K562 (cell line): ENCODE data around the gene VIPR1. TPM values are rescaled to one million over a fixed set of nuclear protein-coding genes. Genes with fewer than 3 reads are reported as not detected.

Source experiments
- ATAC-seq: fragments of 200-7000 bp; cut with Tn5 transposase; 3 replicates; pipeline ENCODE4 v1.9.1; 2020; ENCODE audit warnings: moderate library complexity
- BruUV-seq: library from RNA; stranded (reverse); fragments of 400-500 nt; replicated peaks from 2 replicates; lab custom pipeline; 2021; lab: Mats Ljungman, UMichigan
- CTCF ChIA-PET: fragments of 300-600 bp; formaldehyde crosslinking; extraction: SDS; loops from one replicate; lab custom pipeline; 2021; ENCODE audit warnings: low intra/inter-chr PET ratio; lab: Yijun Ruan, JAX
- POLR2A ChIA-PET: fragments of 300-600, 350-650 bp; sonication (Branson Sonifier 250); formaldehyde crosslinking; extraction: SDS; loops from one replicate; lab custom pipeline; 2021; ENCODE audit warnings: antibody characterized with exemption, inconsistent platforms; lab: Yijun Ruan, JAX
- DNase-seq, 4 experiments: peaks; one replicate each; pipeline versions ENCODE4 v3.0.0 to v3.0.0-alpha.2; 2011 to 2018; ENCODE audit warnings: low spot score in 3 of 4, mixed read lengths in 3 of 4; ENCODE audit errors: extremely low read depth in 1 of 4
- FAIRE-seq: peaks from 2 replicates; lab custom pipeline; 2011; peaks lifted over from hg19 to GRCh38; lab: Jason Lieb, UNC
- H2AFZ ChIP-seq: 2 replicates; pipeline ENCODE4 v1.6.0; 2011; ENCODE audit warnings: low read depth, low read length, control low read depth, inconsistent platforms
- H3K27ac ChIP-seq: fragments of 200-600 bp; 3 replicates; pipeline ENCODE4 v1.8.0; 2011; ENCODE audit warnings: low read depth, mild to moderate bottlenecking, control low read depth, inconsistent platforms, low read length, moderate library complexity, mixed read lengths; ENCODE audit errors: extremely low read depth
- H3K27me3 ChIP-seq, 2 experiments: fragments of 300-600 bp in 1 of 2; 2 replicates in 1 of 2; 3 replicates in 1 of 2; pipeline versions ENCODE4 v1.6.0 to v1.8.0; 2011; ENCODE audit warnings: inconsistent platforms in 2 of 2, low read length in 2 of 2, mild to moderate bottlenecking in 1 of 2, mixed read lengths in 1 of 2, moderate library complexity in 1 of 2; ENCODE audit not compliant: control insufficient read depth in 2 of 2, insufficient read depth in 2 of 2
- H3K36me3 ChIP-seq: fragments of 300-600 bp; 3 replicates; pipeline ENCODE4 v1.8.0; 2011; ENCODE audit warnings: mild to moderate bottlenecking, low read length, inconsistent platforms; ENCODE audit not compliant: control insufficient read depth, insufficient read depth
- H3K4me1 ChIP-seq, 2 experiments: fragments of 200-600 bp in 1 of 2; replicated peaks in 1 of 2; 2 replicates in 1 of 2; 3 replicates in 1 of 2; pipeline versions ENCODE4 v1.5.1 to v1.8.0; 2011; ENCODE audit warnings: inconsistent platforms in 2 of 2, low read length in 2 of 2, mild to moderate bottlenecking in 1 of 2, mixed read lengths in 1 of 2, moderate library complexity in 1 of 2; ENCODE audit not compliant: control insufficient read depth in 2 of 2, insufficient read depth in 2 of 2
- H3K4me2 ChIP-seq: 2 replicates; pipeline ENCODE4 v1.6.1; 2011; ENCODE audit warnings: low read length, control low read depth, inconsistent platforms, mixed read lengths; ENCODE audit not compliant: insufficient read depth
- H3K4me3 ChIP-seq: fragments of 200-600 bp; sonication (generic), shearing (Covaris generic); 2 replicates; pipeline ENCODE4 v1.5.1; 2016; ENCODE audit warnings: control low read depth, inconsistent platforms
- H3K79me2 ChIP-seq: fragments of 200-600 bp; 3 replicates; pipeline ENCODE4 v1.8.0; 2011; ENCODE audit warnings: low read length, inconsistent platforms; ENCODE audit not compliant: control insufficient read depth, insufficient read depth
- H3K9ac ChIP-seq, 2 experiments: 2 replicates each; pipeline versions ENCODE4 v1.6.0 to v1.6.1; 2011; ENCODE audit warnings: low read depth in 2 of 2, low read length in 2 of 2, control low read depth in 1 of 2, inconsistent platforms in 1 of 2, mild to moderate bottlenecking in 1 of 2, mixed read lengths in 1 of 2; ENCODE audit not compliant: insufficient read depth in 1 of 2
- H3K9me1 ChIP-seq: one replicate; pipeline ENCODE4 v1.6.0; 2011; ENCODE audit warnings: inconsistent platforms, mild to moderate bottlenecking, low read length, moderate library complexity; ENCODE audit not compliant: control insufficient read depth, insufficient read depth
- H3K9me3 ChIP-seq: replicated peaks from 2 replicates; pipeline ENCODE4 v1.5.1; 2011; ENCODE audit warnings: low read depth, low read length, inconsistent platforms; ENCODE audit not compliant: control insufficient read depth, insufficient read depth
- H4K20me1 ChIP-seq: replicated peaks from 2 replicates; pipeline ENCODE4 v1.6.1; 2011; ENCODE audit warnings: low read length, inconsistent platforms, mixed read lengths; ENCODE audit not compliant: control insufficient read depth, insufficient read depth
- CHD2 ChIP-seq: IDR thresholded peaks from 2 replicates; pipeline ENCODE4 v1.6.1; 2011; ENCODE audit warnings: low read depth, low read length
- FOXJ2 ChIP-seq: fragments of 200-800 bp; sonication (Bioruptor generic); IDR thresholded peaks from 2 replicates; pipeline ENCODE4 v1.6.1; 2016; ENCODE audit warnings: missing genetic modification characterization, missing compliant biosample characterization
- L3MBTL2 ChIP-seq: fragments of 450-650 bp; IDR thresholded peaks from 2 replicates; pipeline ENCODE4 v1.6.1; 2016; ENCODE audit warnings: mild to moderate bottlenecking, moderate library complexity
- ZFP36 ChIP-seq: fragments of 150-350 bp; IDR thresholded peaks from 2 replicates; pipeline ENCODE4 v1.6.1; 2018; ENCODE audit warnings: low read length, low read depth; ENCODE audit not compliant: partially characterized antibody
- ZKSCAN3 ChIP-seq: fragments of 250-450 bp; sonication (Bioruptor Pico); IDR thresholded peaks from 2 replicates; pipeline ENCODE4 v1.4.0; 2020
- WGBS: fragments of 100-300 bp; shearing (Covaris generic); methylation state at CpG from one replicate; pipeline ENCODE4 v1.1.6; 2016; ENCODE audit warnings: low coverage, mixed read lengths; ENCODE audit not compliant: insufficient coverage; ENCODE audit errors: missing lambda C conversion rate; 5-methylcytosine and 5-hydroxymethylcytosine counted together
- in situ Hi-C: fragments of 300-500 bp; cut with MboI; formaldehyde crosslinking; loops from 4 replicates; pipeline ENCODE4 v1.15.0; 2018; ENCODE audit warnings: inconsistent platforms, mixed read lengths
- intact Hi-C: fragments of 100-400 bp; cut with micrococcal nuclease; formaldehyde crosslinking; loops from 2 replicates; pipeline ENCODE4 v1.14.2; 2022
- polyA plus RNA-seq, 8 experiments: library from polyadenylated mRNA; depleted of rRNA in 4 of 8; stranded (reverse) in 5 of 8; unstranded in 3 of 8; fragments of >200 nt; fragmentation: Nextera tagmentation in 2 of 8; fragmentation: Illumina TruSeq in 1 of 8; extraction: Ambion mirVana in 2 of 8; extraction: Trizol in 1 of 8; gene quantifications; 2 replicates each; pipeline versions ENCODE4 v1.2.1 to v1.2.3, GENCODE V29; 2011 to 2014; ENCODE audit warnings: inconsistent platforms in 1 of 8, missing spikeins in 1 of 8
- total RNA-seq, 7 experiments: library from RNA; depleted of rRNA in 6 of 7; stranded (reverse); fragments of >200 nt in 6 of 7; fragmentation: Illumina TruSeq in 2 of 7; extraction: Trizol in 2 of 7; gene quantifications; 2 replicates each; pipeline versions ENCODE4 v1.2.1 to v1.2.3, GENCODE V29; 2011 to 2021; ENCODE audit warnings: low replicate concordance in 1 of 7
- TF ChIP-seq, protein P1 (sequence below): conservative IDR thresholded peaks from 2 replicates; pipeline ENCODE4 v1.6.1; 2011; ENCODE audit warnings: low read depth, mild to moderate bottlenecking, low read length; ENCODE audit not compliant: control insufficient read depth

Gene VIPR1
- total and polyA plus RNA-seq, 9 of the 15 experiments (the other 6 are each of a cell fraction or from before 2014, with no cell fraction given): 0.04 to 0.38 (median 0.12) TPM; not detected in 3

DNA sequence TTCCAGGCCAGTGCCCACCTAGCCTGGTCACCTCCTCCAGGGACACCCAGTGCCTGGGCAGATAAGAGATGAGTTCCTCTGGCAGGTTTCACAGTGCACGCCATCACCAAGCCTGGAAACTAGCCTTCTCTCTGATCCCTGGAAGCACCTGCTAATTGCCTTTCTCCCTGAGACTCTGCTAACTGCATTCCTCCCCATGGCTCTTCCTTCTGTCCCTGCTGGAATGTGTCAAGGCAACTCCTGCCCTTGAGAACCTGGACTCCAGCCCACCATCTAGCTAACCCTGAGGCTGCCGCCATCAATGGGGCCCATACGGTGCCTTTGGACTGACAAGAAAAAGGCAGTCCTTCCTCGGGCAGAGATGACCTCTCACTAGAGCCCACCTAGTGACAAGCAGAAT is 18.5 kb downstream of the VIPR1 start:
- no peak for DNase-seq
- FAIRE-seq: no peak
- H3K79me2 ChIP-seq: no peaks in the 10 kb centered on the region
- peak overlapping the region in 1 of 2 experiments; percentile 38; a peak in 1 of 4 replicates for H3K9ac ChIP-seq
- no peak overlapping the region for H3K4me3 ChIP-seq
- H3K36me3 ChIP-seq: no peaks in the 10 kb centered on the region
- CTCF ChIA-PET: no interaction called here
- H2AFZ ChIP-seq: no peak overlapping the region
- POLR2A ChIA-PET: no interaction called here
- ATAC-seq: no peak
- no peaks in the 10 kb centered on the region for H3K9me3 ChIP-seq
- peaks cover 0 to 3% of the 10 kb centered on the region in 2 experiments; a peak in 1 of 5 replicates for H3K4me1 ChIP-seq
- TF ChIP-seq, protein P1, sequence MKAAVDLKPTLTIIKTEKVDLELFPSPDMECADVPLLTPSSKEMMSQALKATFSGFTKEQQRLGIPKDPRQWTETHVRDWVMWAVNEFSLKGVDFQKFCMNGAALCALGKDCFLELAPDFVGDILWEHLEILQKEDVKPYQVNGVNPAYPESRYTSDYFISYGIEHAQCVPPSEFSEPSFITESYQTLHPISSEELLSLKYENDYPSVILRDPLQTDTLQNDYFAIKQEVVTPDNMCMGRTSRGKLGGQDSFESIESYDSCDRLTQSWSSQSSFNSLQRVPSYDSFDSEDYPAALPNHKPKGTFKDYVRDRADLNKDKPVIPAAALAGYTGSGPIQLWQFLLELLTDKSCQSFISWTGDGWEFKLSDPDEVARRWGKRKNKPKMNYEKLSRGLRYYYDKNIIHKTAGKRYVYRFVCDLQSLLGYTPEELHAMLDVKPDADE: 0 out of 2 replicates have a peak, but pooled peaks have one; percentile 33
- no peak for TF ChIP-seq ZFP36
- H3K27me3 ChIP-seq: peaks cover 2 to 37% of the 10 kb centered on the region in 2 experiments; a peak in 4 of 5 replicates
- intact Hi-C loops (no loop called here), in situ Hi-C loops (no loop called here)
- WGBS: 7% methylated on average over 4 of the region's 4 CpGs
- no peak overlapping the region for H3K27ac ChIP-seq
- H3K9me1 ChIP-seq: no peaks in the 10 kb centered on the region
- no TSS peak for BruUV-seq
- H3K4me2 ChIP-seq: no peak overlapping the region
- no peaks in the 10 kb centered on the region; the same call in 1 of the 2 replicates for H4K20me1 ChIP-seq

GRCh38 chr3:42524751-42525150 is 22.3 kb downstream of the VIPR1 start:
- no peaks in the 10 kb centered on the region for H3K79me2 ChIP-seq
- peaks cover 3 to 26% of the 10 kb centered on the region in 2 experiments; a peak in 3 of 5 replicates for H3K27me3 ChIP-seq
- H3K4me3 ChIP-seq: no peak overlapping the region
- H3K4me1 ChIP-seq: peaks cover 0 to 11% of the 10 kb centered on the region in 2 experiments; a peak in 1 of 5 replicates
- no TSS peak for BruUV-seq
- H3K27ac ChIP-seq: no peak overlapping the region
- peak; percentile 70 for FAIRE-seq
- intact Hi-C loops: no loop called here
- no peak for DNase-seq
- H3K4me2 ChIP-seq: no peak overlapping the region
- in situ Hi-C loops: no loop called here
- ATAC-seq: no peak
- H2AFZ ChIP-seq: no peak overlapping the region
- H4K20me1 ChIP-seq: 0 out of 2 replicates have a peak, but pooled peaks cover 4% of the 10 kb centered on the region
- CTCF ChIA-PET: no interaction called here
- H3K9ac ChIP-seq: no peak overlapping the region
- TF ChIP-seq CHD2 (no peak), FOXJ2 (no peak), L3MBTL2 (no peak), ZKSCAN3 (CRISPR knock-in tag) (no peak)
- H3K36me3 ChIP-seq: no peaks in the 10 kb centered on the region
- no peaks in the 10 kb centered on the region for H3K9me3 ChIP-seq
- WGBS: 17% methylated on average over 3 of the region's 3 CpGs
- POLR2A ChIA-PET: no interaction called here
- no peaks in the 10 kb centered on the region for H3K9me1 ChIP-seq
